ENCODE data around the gene PCDHGB1. TPM values are rescaled to one million over a fixed set of nuclear protein-coding genes. Genes with fewer than 3 reads are reported as not detected.

Gene PCDHGB1
- total and polyA plus RNA-seq, 2 donors (not counting 3 experiments of a cell fraction or from before 2014, with no cell fraction given), result 0.39 to 0.62 TPM

DNA sequence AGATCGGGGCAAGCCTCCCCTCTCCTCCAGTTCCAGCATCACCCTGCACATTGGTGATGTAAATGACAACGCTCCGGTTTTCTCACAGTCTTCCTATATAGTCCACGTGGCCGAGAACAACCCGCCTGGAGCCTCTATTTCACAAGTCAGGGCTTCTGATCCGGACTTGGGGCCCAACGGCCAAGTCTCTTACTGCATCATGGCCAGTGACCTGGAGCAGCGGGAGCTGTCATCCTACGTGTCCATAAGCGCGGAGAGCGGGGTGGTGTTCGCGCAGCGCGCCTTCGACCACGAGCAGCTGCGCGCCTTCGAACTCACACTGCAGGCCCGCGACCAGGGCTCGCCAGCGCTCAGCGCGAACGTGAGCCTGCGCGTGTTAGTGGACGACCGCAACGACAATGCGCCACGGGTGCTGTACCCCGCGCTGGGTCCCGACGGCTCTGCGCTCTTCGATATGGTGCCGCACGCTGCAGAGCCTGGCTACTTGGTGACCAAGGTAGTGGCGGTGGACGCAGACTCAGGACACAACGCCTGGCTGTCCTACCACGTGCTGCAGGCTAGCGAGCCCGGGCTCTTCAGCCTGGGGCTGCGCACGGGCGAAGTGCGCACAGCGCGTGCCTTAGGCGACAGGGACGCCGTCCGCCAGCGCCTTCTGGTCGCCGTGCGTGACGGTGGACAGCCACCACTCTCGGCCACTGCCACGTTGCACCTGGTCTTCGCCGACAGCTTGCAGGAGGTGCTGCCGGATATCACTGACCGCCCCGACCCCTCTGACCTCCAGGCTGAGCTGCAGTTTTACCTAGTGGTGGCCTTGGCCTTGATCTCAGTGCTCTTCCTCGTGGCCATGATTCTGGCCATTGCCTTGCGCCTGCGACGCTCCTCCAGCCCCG is 39.5 kb downstream of the PCDHGB1 start:
- Histone ChIP-seq H3K4me3 (replicated peaks in 1 of 3; ENCODE audit: insufficient read depth in 1 of 3, low read depth in 1 of 3, low read length in 3 of 3) (no peak overlapping the region), H3K9me3 (replicated peaks; ENCODE audit: control insufficient read depth, insufficient read depth, low read length) (peaks cover 2% of the 10 kb centered on the region), H4K20me1 (replicated peaks; ENCODE audit: control insufficient read depth, extremely low read depth, insufficient read depth, low read length) (no peaks in the 10 kb centered on the region), H3K4me2 (ENCODE audit: insufficient read depth, low read length) (no peak overlapping the region), H3K79me2 (ENCODE audit: control insufficient read depth, insufficient read depth, low read length) (no peaks in the 10 kb centered on the region), H3K9ac (replicated peaks; ENCODE audit: extremely low read depth, insufficient read depth, low read length) (no peak overlapping the region), H3K36me3 (ENCODE audit: control insufficient read depth in 2 of 2, extremely low read depth in 1 of 2, insufficient read depth in 2 of 2, low read length in 2 of 2) (no peaks in the 10 kb centered on the region), H3K4me1 (ENCODE audit: control insufficient read depth, extremely low read depth, insufficient read depth, low read length) (no peaks in the 10 kb centered on the region), H3K27me3 (ENCODE audit: control insufficient read depth in 2 of 2, insufficient read depth in 2 of 2, low read length in 2 of 2) (peaks cover 31 to 77% of the 10 kb centered on the region in 2 experiments), H3K27ac (ENCODE audit: insufficient read depth, low read depth, low read length) (no peak overlapping the region), H3K9me1 (replicated peaks; ENCODE audit: control insufficient read depth, extremely low read depth, insufficient read depth, low read length) (no peaks in the 10 kb centered on the region), H2AFZ (ENCODE audit: low read depth, low read length) (no peak overlapping the region)
- DNase-seq (ENCODE audit: low read depth, low spot score) (no peak), FAIRE-seq (no peak)
- POLR2A ChIA-PET, result no interaction called here
- CTCF ChIA-PET, result interaction anchor here (1.5 to 4.1 kb wide), 8 partner anchors 8 to 178 kb away, joined by 4 to 32 read pairs (median 6); partner anchors contain the start of genes PCDHGA10, PCDHGA12, PCDHGA4 and PCDHGA6
- intact Hi-C loops (cut with micrococcal nuclease), result no loop called here
- no TSS peak for BruUV-seq (replicated peaks)
- TF ChIP-seq POLR2AphosphoS5 (IDR thresholded peaks at IDR 0.05; ENCODE audit: insufficient read depth, low read depth, low read length) (no peak), GATA2 (IDR thresholded peaks at IDR 0.05; ENCODE audit: insufficient read depth, insufficient read length, low read depth, low read length) (no peak), CTCF (IDR thresholded peaks at IDR 0.05; ENCODE audit: extremely low read depth in 1 of 2, insufficient read depth in 1 of 2, low read depth in 1 of 2, low read length in 2 of 2) (no peak)
- dilution Hi-C loops (cut with MboI; ENCODE audit: extremely low pct_ligation_motif_present, low sequenced_read_pairs), result no loop called here

Data from endothelial cell of umbilical vein (primary cell).